ENCODE data around the gene SPSB1. TPM values are rescaled to one million over a fixed set of nuclear protein-coding genes. Genes with fewer than 3 reads are reported as not detected.

Gene SPSB1
- total and polyA plus RNA-seq, 2 of the 4 experiments (the other 2 are of a cell fraction) = 16.7 to 19.8 TPM

DNA sequence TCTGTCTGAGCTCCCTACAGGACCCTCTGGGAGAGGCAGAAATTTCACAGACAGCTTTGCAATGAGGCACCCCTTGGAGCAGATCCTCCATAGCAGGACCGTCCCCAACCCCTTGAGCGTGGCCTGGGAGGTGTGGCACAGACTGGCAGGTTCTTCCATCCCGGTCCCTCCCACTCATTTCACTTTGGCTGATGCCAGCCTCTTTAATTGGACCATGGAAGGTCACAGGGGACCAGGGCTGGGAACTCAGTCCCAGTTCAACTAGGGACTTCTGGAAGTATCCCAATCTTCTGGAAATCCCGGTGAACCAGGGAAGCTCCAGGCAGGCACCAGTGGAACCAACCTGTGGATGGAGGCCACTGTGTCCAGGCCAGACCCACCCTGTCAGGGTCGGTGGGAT is 83.7 kb downstream of the SPSB1 start:
- in situ Hi-C loops (cut with MboI; ENCODE audit: low sequenced_read_pairs) = no loop called here
- Histone ChIP-seq H3K27ac (ENCODE audit: insufficient read depth, low read length) (no peak overlapping the region), H3K4me3 (ENCODE audit: insufficient read depth, low read depth, low read length) (no peak overlapping the region), H3K79me1 (ENCODE audit: low read depth in 1 of 2, low read length in 2 of 2) (peaks cover 0 to 4% of the 10 kb centered on the region in 2 experiments; a peak in 2 of 4 replicates), H3K4me2 (ENCODE audit: low read depth, low read length) (no peak overlapping the region), H3K23ac (ENCODE audit: low read depth, low read length) (0 out of 2 replicates have a peak overlapping the region, but pooled peaks have one; percentile 53), H4K5ac (ENCODE audit: low read depth, low read length) (peak overlapping the region; percentile 55), H2BK5ac (ENCODE audit: low read depth, low read length, poor library complexity, severe bottlenecking) (no peak overlapping the region), H2AK9ac (replicated peaks; ENCODE audit: low read depth, low read length, poor library complexity) (peak overlapping the region; percentile 11), H4K91ac (ENCODE audit: insufficient read depth, low read depth, low read length) (peak overlapping the region; percentile 31), H3K9me3 (ENCODE audit: control insufficient read depth, insufficient read depth, low read length) (no peaks in the 10 kb centered on the region), H3K9me1 (ENCODE audit: insufficient read depth, low read length) (peaks cover 8% of the 10 kb centered on the region), H3K27me3 (ENCODE audit: control insufficient read depth, insufficient read depth, low read length) (peaks cover 3% of the 10 kb centered on the region; the same call in 1 of the 2 replicates), H3K36me3 (ENCODE audit: control insufficient read depth, insufficient read depth, low read length) (no peaks in the 10 kb centered on the region), H2BK20ac (ENCODE audit: low read depth, low read length) (peak overlapping the region; percentile 88), H2AFZ (replicated peaks; ENCODE audit: low read length, poor library complexity) (peak overlapping the region; percentile 80), H2AK5ac (ENCODE audit: low read depth, low read length) (peak overlapping the region; percentile 88), H4K8ac (ENCODE audit: low read depth in 2 of 2, low read length in 2 of 2) (peak overlapping the region in 1 of 2 experiments; percentile 81; a peak in 1 of 4 replicates), H3K4ac (ENCODE audit: low read depth, low read length) (peak overlapping the region; percentile 82), H3K56ac (ENCODE audit: extremely low read depth, insufficient read depth, low read length) (no peak overlapping the region; the same call in 1 of the 2 replicates), H3K18ac (ENCODE audit: low read depth, low read length) (peak overlapping the region; percentile 20), H3K9ac (ENCODE audit: low read depth, low read length) (no peak overlapping the region), H3K4me1 (ENCODE audit: control insufficient read depth, insufficient read depth, low read length) (peaks cover 18% of the 10 kb centered on the region), H4K20me1 (ENCODE audit: insufficient read depth, low read length) (peaks cover under 1% of the 10 kb centered on the region; the same call in 1 of the 2 replicates), H2BK15ac (ENCODE audit: low read depth, low read length) (peak overlapping the region; percentile 84; the same call in 1 of the 3 replicates), H2BK120ac (ENCODE audit: low read depth, low read length) (peak overlapping the region; percentile 63), H3K14ac (replicated peaks; ENCODE audit: low read depth, low read length) (peak overlapping the region; percentile 67)
- WGBS, 2 experiments (ENCODE audit: extremely low coverage in 2 of 2, insufficient read length in 1 of 2) = no CpG with 5 or more reads among the region's 5 CpGs
- dilution Hi-C loops (cut with HindIII; ENCODE audit: low sequenced_read_pairs, unreplicated experiment) = no loop called here
- DNase-seq = no peak
- BruUV-seq (replicated peaks) = no TSS peak
- ChIA-PET CTCF (interaction anchor here (0.5 kb wide), 1 partner anchor 140 kb away, joined by 3 read pairs; no protein-coding TSS in a partner anchor), POLR2A (ENCODE audit: unreplicated experiment) (no interaction called here)
- ATAC-seq (ENCODE audit: low read depth) = no peak
- no peak for TF ChIP-seq FOS (IDR thresholded peaks at IDR 0.05; ENCODE audit: low read depth, low read length)
- no peak for TF ChIP-seq CHD1 (IDR thresholded peaks at IDR 0.05; ENCODE audit: low read depth, low read length)
- no peak for TF ChIP-seq POLR2A (IDR thresholded peaks at IDR 0.05; ENCODE audit: low read depth, low read length)
- TF ChIP-seq USF2 (IDR thresholded peaks at IDR 0.05; ENCODE audit: low read depth, low read length) = no peak
- no peak for TF ChIP-seq RFX5 (IDR thresholded peaks at IDR 0.05; ENCODE audit: low read depth, low read length)
- TF ChIP-seq NFE2L2 (IDR thresholded peaks at IDR 0.05; ENCODE audit: low read depth, low read length) = no peak
- no peak for TF ChIP-seq MXI1 (IDR thresholded peaks at IDR 0.05; ENCODE audit: borderline replicate concordance, low read depth, low read length)
- TF ChIP-seq SMC3 (IDR thresholded peaks at IDR 0.05; ENCODE audit: low read depth, low read length) = no peak
- no peak for TF ChIP-seq RAD21 (IDR thresholded peaks at IDR 0.05; ENCODE audit: low read length)
- no peak for TF ChIP-seq ELK1 (IDR thresholded peaks at IDR 0.05; ENCODE audit: borderline replicate concordance, low read depth, low read length)
- TF ChIP-seq MAFK (IDR thresholded peaks at IDR 0.05; ENCODE audit: low read depth, low read length) = no peak
- no peak for TF ChIP-seq MAZ (IDR thresholded peaks at IDR 0.05; ENCODE audit: borderline replicate concordance, low read depth, low read length)
- intact Hi-C loops (cut with micrococcal nuclease) = no loop called here

Measured in IMR-90 (cell line).